GM12878 (cell line): ENCODE measurements around the gene ECM1. TPM values are rescaled to one million over a fixed set of nuclear protein-coding genes. Genes with fewer than 3 reads are reported as not detected.
A peak's percentile ranks its signal among the peaks of the same experiment; 100 is the strongest.

Experiments used
- ATAC-seq: fragments of 200-7000 bp; cut with Tn5 transposase; 3 replicates; pipeline ENCODE4 v1.9.1; 2020; ENCODE audit warnings: mild to moderate bottlenecking, moderate library complexity
- BruUV-seq: library from RNA; stranded (reverse); fragments of 400-500 nt; replicated peaks from 2 replicates; lab custom pipeline; 2021; lab: Mats Ljungman, UMichigan
- CTCF ChIA-PET: fragments of 300-600 bp; sonication (Branson Sonifier 250); formaldehyde crosslinking; extraction: SDS; loops from one replicate; lab custom pipeline; 2021; ENCODE audit warnings: inconsistent platforms; lab: Yijun Ruan, JAX
- POLR2A ChIA-PET: fragments of 350-600 bp; formaldehyde crosslinking; extraction: SDS; loops from one replicate; lab custom pipeline; 2021; ENCODE audit warnings: inconsistent platforms; lab: Charles Lee
- RAD21 ChIA-PET: fragments of 300-600 bp; sonication (Branson Sonifier 250); formaldehyde crosslinking; loops from one replicate; lab custom pipeline; 2023; ENCODE audit warnings: antibody characterized with exemption; ENCODE audit not compliant: unreplicated experiment; lab: Charles Lee
- SMC1A ChIA-PET: fragments of 300-600 bp; sonication (Branson Sonifier 250); formaldehyde crosslinking; loops from one replicate; lab custom pipeline; 2023; ENCODE audit not compliant: unreplicated experiment, uncharacterized antibody; lab: Charles Lee
- DNase-seq: peaks from one replicate; pipeline ENCODE4 v3.0.0-alpha.2; 2011; ENCODE audit warnings: low read depth, low spot score
- FAIRE-seq: peaks from 3 replicates; lab custom pipeline; 2011; peaks lifted over from hg19 to GRCh38; lab: Jason Lieb, UNC
- H2AFZ ChIP-seq: 2 replicates; pipeline ENCODE4 v1.6.0; 2011; ENCODE audit warnings: low read depth, low read length, control low read depth; ENCODE audit not compliant: control insufficient read depth
- H3K27ac ChIP-seq: 2 replicates; pipeline ENCODE4 v1.5.1; 2011; ENCODE audit warnings: control low read depth; ENCODE audit not compliant: control insufficient read depth, insufficient read depth
- H3K27me3 ChIP-seq, 2 experiments: replicated peaks in 1 of 2; 2 replicates each; pipeline versions ENCODE4 v1.6.0 to v1.6.1; 2011; ENCODE audit warnings: low read length in 1 of 2; ENCODE audit not compliant: control insufficient read depth in 2 of 2, insufficient read depth in 2 of 2
- H3K36me3 ChIP-seq, 2 experiments: 2 replicates each; pipeline ENCODE4 v1.5.1; 2011; ENCODE audit warnings: low read length in 1 of 2; ENCODE audit not compliant: control insufficient read depth in 2 of 2, insufficient read depth in 2 of 2
- H3K4me1 ChIP-seq: 2 replicates; pipeline ENCODE4 v1.6.1; 2011; ENCODE audit warnings: mild to moderate bottlenecking, low read length, moderate library complexity, mixed read lengths; ENCODE audit not compliant: control insufficient read depth, insufficient read depth
- H3K4me2 ChIP-seq: 2 replicates; pipeline ENCODE4 v1.6.0; 2011; ENCODE audit warnings: control low read depth; ENCODE audit not compliant: control insufficient read depth, insufficient read depth
- H3K4me3 ChIP-seq: fragments of 200-600 bp; sonication (generic); 2 replicates; pipeline ENCODE4 v1.5.1; 2016
- H3K79me2 ChIP-seq: 2 replicates; pipeline ENCODE4 v1.6.0; 2011; ENCODE audit warnings: low read length; ENCODE audit not compliant: control insufficient read depth, insufficient read depth
- H3K9ac ChIP-seq: 2 replicates; pipeline ENCODE4 v1.8.0; 2011; ENCODE audit warnings: low read length, control low read depth, mixed read lengths; ENCODE audit not compliant: control insufficient read depth, insufficient read depth
- H3K9me3 ChIP-seq: replicated peaks from 3 replicates; pipeline ENCODE4 v1.5.1; 2011; ENCODE audit warnings: mild to moderate bottlenecking, low read length; ENCODE audit not compliant: control insufficient read depth, insufficient read depth
- H4K20me1 ChIP-seq: 2 replicates; pipeline ENCODE4 v1.6.0; 2011; ENCODE audit not compliant: control insufficient read depth, insufficient read depth
- CTCF ChIP-seq, 3 experiments: IDR thresholded peaks in 2 of 3; conservative IDR thresholded peaks in 1 of 3; 2 replicates each; pipeline ENCODE4 v1.5.1; 2011; ENCODE audit warnings: low read depth in 3 of 3, low read length in 3 of 3, mild to moderate bottlenecking in 3 of 3, control low read depth in 2 of 3, moderate library complexity in 2 of 3, inconsistent platforms in 1 of 3, mixed read lengths in 1 of 3; ENCODE audit not compliant: control insufficient read depth in 2 of 3, insufficient read depth in 1 of 3; ENCODE audit errors: extremely low read depth in 1 of 3
- KDM1A ChIP-seq: fragments of 200-600 bp; sonication (generic); IDR thresholded peaks from 2 replicates; pipeline ENCODE4 v1.6.1; 2016; ENCODE audit warnings: borderline replicate concordance
- RAD21 ChIP-seq: IDR thresholded peaks from 2 replicates; pipeline ENCODE4 v1.6.1; 2011; ENCODE audit warnings: mild to moderate bottlenecking, low read depth, low read length, moderate library complexity; ENCODE audit not compliant: insufficient read depth
- WGBS: methylation state at CpG from one replicate; pipeline ENCODE4 v1.1.6; 2016; ENCODE audit warnings: low lambda C conversion rate; ENCODE audit not compliant: insufficient replicate concordance, insufficient coverage; ENCODE audit errors: missing lambda C conversion rate; 5-methylcytosine and 5-hydroxymethylcytosine counted together
- in situ Hi-C: fragments of 300-500 bp; cut with MboI; formaldehyde crosslinking; loops from 9 replicates; pipeline ENCODE4 v1.14.3; 2018; ENCODE audit warnings: mixed read lengths
- intact Hi-C: fragments of 100-400 bp; cut with micrococcal nuclease; formaldehyde crosslinking; loops from one replicate; pipeline ENCODE4 v1.14.2; 2022; ENCODE audit not compliant: unreplicated experiment
- polyA plus RNA-seq, 11 experiments: library from polyadenylated mRNA; depleted of rRNA in 4 of 11; unstranded in 6 of 11; stranded (reverse) in 5 of 11; fragments of >200 nt; fragmentation: Nextera tagmentation in 4 of 11; fragmentation: Illumina TruSeq in 1 of 11; extraction: Ambion mirVana in 4 of 11; extraction: Trizol in 1 of 11; gene quantifications; 1 replicate in 1 of 11; 2 replicates in 10 of 11; pipeline versions ENCODE4 v1.2.1 to v1.2.3, GENCODE V29; 2011 to 2016; ENCODE audit warnings: inconsistent platforms in 2 of 11, missing spikeins in 2 of 11, low read depth in 1 of 11
- total RNA-seq, 4 experiments: library from RNA; depleted of rRNA in 3 of 4; stranded (reverse); fragments of >200 nt in 3 of 4; fragmentation: Illumina TruSeq in 1 of 4; extraction: Trizol in 1 of 4; gene quantifications; 2 replicates each; pipeline versions ENCODE4 v1.2.1 to v1.2.3, GENCODE V29; 2013 to 2021
- TF ChIP-seq, protein P1 (sequence below): IDR thresholded peaks from 2 replicates; pipeline ENCODE4 v1.6.1; 2011; ENCODE audit warnings: low read depth, low read length, improper control_type of control experiment, borderline replicate concordance

ECM1 gene
- total and polyA plus RNA-seq, 10 of the 15 experiments (the other 5 are each of a cell fraction or from before 2014, with no cell fraction given): 0.06 to 1.3 (median 0.60) TPM

DNA sequence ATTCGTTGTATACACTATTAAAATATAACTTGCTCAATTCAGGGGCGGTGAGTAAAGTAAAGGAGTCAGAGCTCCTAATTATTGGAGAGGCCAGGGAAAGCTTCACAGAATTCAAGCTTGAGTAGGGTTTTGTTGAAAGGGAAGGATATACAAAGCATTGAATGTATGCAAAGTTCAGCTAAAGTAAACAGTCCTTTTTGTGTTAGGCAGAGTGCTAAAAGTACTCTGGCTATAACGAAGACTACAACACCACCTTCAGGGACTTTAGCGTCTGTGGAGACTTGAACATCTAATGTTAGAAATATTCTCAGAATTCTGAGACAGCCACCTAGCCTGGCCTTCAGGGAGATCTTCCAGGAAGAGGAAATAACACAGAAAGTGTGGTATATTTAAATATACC lies 8.7 kb downstream of the ECM1 start:
- WGBS: 15% methylated on average over 4 of the region's 4 CpGs
- Histone ChIP-seq H3K36me3 (no peaks in the 10 kb centered on the region; a peak in 1 of 4 replicates), H3K4me2 (peak overlapping the region; percentile 98), H2AFZ (peak overlapping the region; percentile 86; the same call in 1 of the 2 replicates), H3K79me2 (no peaks in the 10 kb centered on the region), H3K27me3 (no peaks in the 10 kb centered on the region), H3K4me3 (peak overlapping the region; percentile 74), H3K9ac (no peak overlapping the region), H3K4me1 (peaks cover 13% of the 10 kb centered on the region), H3K27ac (no peak overlapping the region)
- BruUV-seq: no TSS peak
- intact Hi-C loops: loop anchor here (5.0 kb wide), 2 partner anchors 54 to 259 kb away; partner anchors contain the start of gene CA14
- ChIA-PET SMC1A (interaction anchor here (0.6 to 4.1 kb wide), 13 partner anchors 9 to 490 kb away, joined by 3 to 26 read pairs (median 3); partner anchors contain the start of genes ECM1, MINDY1 and TARS2), RAD21 (interaction anchor here (1.1 to 1.8 kb wide), 5 partner anchors 13 to 261 kb away, joined by 3 to 8 read pairs (median 4); partner anchors contain the start of gene TARS2), CTCF (interaction anchor here (0.6 to 3.3 kb wide), 17 partner anchors 15 to 489 kb away, joined by 3 to 36 read pairs (median 4); no protein-coding TSS in a partner anchor)
- no peak for DNase-seq
- no peak for FAIRE-seq
- TF ChIP-seq CTCF (IDR thresholded peaks at IDR 0.05 in 2 of 3, conservative IDR thresholded peaks at IDR 0.05 in 1 of 3; ENCODE audit: control insufficient read depth in 2 of 3, extremely low read depth in 1 of 3, insufficient read depth in 1 of 3, low read depth in 3 of 3, low read length in 3 of 3) (peak; percentile 10 to 42 (median 27); a peak in 3 of 6 replicates), KDM1A (no peak), RAD21 (peak; percentile 53)
- TF ChIP-seq, protein P1, sequence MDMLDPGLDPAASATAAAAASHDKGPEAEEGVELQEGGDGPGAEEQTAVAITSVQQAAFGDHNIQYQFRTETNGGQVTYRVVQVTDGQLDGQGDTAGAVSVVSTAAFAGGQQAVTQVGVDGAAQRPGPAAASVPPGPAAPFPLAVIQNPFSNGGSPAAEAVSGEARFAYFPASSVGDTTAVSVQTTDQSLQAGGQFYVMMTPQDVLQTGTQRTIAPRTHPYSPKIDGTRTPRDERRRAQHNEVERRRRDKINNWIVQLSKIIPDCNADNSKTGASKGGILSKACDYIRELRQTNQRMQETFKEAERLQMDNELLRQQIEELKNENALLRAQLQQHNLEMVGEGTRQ: no peak
- TF ChIP-seq, all 136 proteins: peak for 2
- in situ Hi-C loops: no loop called here
- POLR2A ChIA-PET: interaction anchor here (0.5 to 1.6 kb wide), 5 partner anchors 63 to 646 kb away, joined by 4 to 11 read pairs (median 5); partner anchors contain the start of genes ENSA, GOLPH3L and MCL1
- ATAC-seq: peak; percentile 4; the same call in 1 of the 3 replicates
- Histone ChIP-seq H4K20me1 (no peaks in the 10 kb centered on the region), H3K9me3 (no peaks in the 10 kb centered on the region)
